Ovary (tissue), 9 donors: Measurements from ENCODE around the gene DNAH11. TPM values are rescaled to one million over a fixed set of nuclear protein-coding genes. Genes with fewer than 3 reads are reported as not detected.
"Not testable (repeated sequence)": the region's sequence is repeated elsewhere in the genome, so short reads cannot be mapped to it uniquely, and the experiment has no call there.

Source experiments
- DNase-seq, 5 donors: peaks; one replicate each; pipeline ENCODE4 v3.0.0-alpha.2; 2019 to 2020
- H3K27ac ChIP-seq, 2 donors: fragments of 200-600 bp; one replicate each; pipeline versions ENCODE4 v1.5.1 to v1.8.0; 2019 to 2022
- H3K27me3 ChIP-seq: fragments of 200-600 bp; one replicate; pipeline ENCODE4 v1.8.0; 2022
- H3K36me3 ChIP-seq: fragments of 200-600 bp; sonication (generic); one replicate; pipeline ENCODE4 v1.5.1; 2019
- H3K4me1 ChIP-seq: one replicate; pipeline ENCODE4 v1.8.1; 2013; ENCODE audit warnings: mild to moderate bottlenecking, moderate library complexity; ENCODE audit not compliant: insufficient read depth
- H3K4me3 ChIP-seq: fragments of 200-600 bp; sonication (generic); one replicate; pipeline ENCODE4 v1.5.1; 2017
- H3K9me3 ChIP-seq, 2 donors: fragments of 200-600 bp in 1 of 2; sonication (generic) in 1 of 2; one replicate each; pipeline versions ENCODE4 v1.5.1 to v1.8.1; 2013 to 2019; ENCODE audit warnings: mild to moderate bottlenecking in 1 of 2, moderate library complexity in 1 of 2
- EP300 ChIP-seq: sonication (generic); formaldehyde crosslinking; IDR thresholded peaks from one replicate; pipeline ENCODE4 v1.6.1; 2017; ENCODE audit warnings: antibody characterized with exemption
- POLR2A ChIP-seq: fragments of 450-650 bp; IDR thresholded peaks from one replicate; pipeline ENCODE4 v1.6.1; 2017; ENCODE audit warnings: antibody characterized with exemption, mild to moderate bottlenecking, moderate library complexity
- WGBS, 3 donors: extraction: QIAGEN DNeasy Blood & Tissue Kit in 1 of 3; methylation state at CpG; one replicate each; pipeline versions ENCODE4 v1.1.5 to v1.1.7; 2013 to 2017; 5-methylcytosine and 5-hydroxymethylcytosine counted together
- intact Hi-C, 4 donors: fragments of 100-400 bp; cut with DNase I; formaldehyde crosslinking; loops; one replicate each; pipeline versions ENCODE4 v1.11.0 to v1.15.1; 2022 to 2023
- polyA plus RNA-seq, 2 donors: library from polyadenylated mRNA; stranded (reverse); fragments of 200-250 nt in 1 of 2; fragments of 350-450 nt in 1 of 2; fragmentation: Illumina TruSeq in 1 of 2; extraction: RNeasy Lipid Tissue Mini Kit (QIAGEN cat#74804) in 1 of 2; gene quantifications; one replicate each; pipeline ENCODE4 v1.2.3, GENCODE V29; 2013 to 2014
- total RNA-seq, 7 donors: library from RNA; depleted of rRNA in 2 of 7; stranded (reverse); fragments of >200 nt in 2 of 7; fragmentation: NEBNext Ultra II Directional in 3 of 7; extraction: Animal tissue kit (Norgen Biotek cat#: 25700) in 3 of 7; gene quantifications; one replicate each; pipeline versions ENCODE4 v1.1.0 to v1.2.4, GENCODE V29; 2016 to 2023
- TF ChIP-seq, protein P1 (sequence below), 3 donors: fragments of 450-650 bp in 2 of 3; fragments of 200-600 bp in 1 of 3; IDR thresholded peaks; one replicate each; pipeline versions ENCODE4 v1.5.1 to v1.8.0; 2016 to 2022; ENCODE audit warnings: antibody characterized with exemption in 3 of 3, mild to moderate bottlenecking in 1 of 3
- donor health status: DM: no; HTN: no; CAD: no; lungs with moderate emphysema.
- donor health status: DM: no; HTN: no; CAD: no.
- donor health status: Bipolar disorder and iron deficiency.
- donor health status: DM: yes; HTN: yes; CAD: no.
- donor health status: DM: no; HTN: no; CAD: no.
- donor health status: DM: yes; HTN: yes; CAD: no.

Gene DNAH11
- total and polyA plus RNA-seq, 9 donors = 0.05 to 44.3 (median 2.6) TPM

DNA sequence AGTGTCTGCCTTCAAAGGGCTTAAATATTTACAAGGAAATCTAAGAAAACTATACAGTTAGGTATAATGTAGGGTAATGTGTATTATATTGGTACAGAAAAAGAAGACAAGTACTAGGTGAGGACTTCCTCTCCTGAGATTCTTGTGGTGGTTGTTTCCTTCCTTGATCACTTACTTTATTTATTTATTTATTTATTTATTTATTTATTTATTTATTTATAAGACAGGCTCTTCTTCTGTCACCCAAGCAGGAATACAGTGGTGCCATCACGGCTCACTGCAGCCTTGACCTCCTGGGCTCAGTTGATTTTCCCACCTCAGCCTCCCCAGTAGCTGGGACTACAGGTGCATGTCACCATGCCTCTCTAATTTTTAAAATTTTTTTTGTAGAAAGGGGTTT, 18.2 kb upstream of the DNAH11 start:
- Histone ChIP-seq H3K27ac (no peak overlapping the region), H3K27me3 (no peaks in the 10 kb centered on the region), H3K4me1 (no peaks in the 10 kb centered on the region), H3K36me3 (no peaks in the 10 kb centered on the region), H3K9me3 (no peaks in the 10 kb centered on the region), H3K4me3 (no peak overlapping the region)
- intact Hi-C loops = no loop called here
- WGBS, 3 donors = 77 to 91% (median 85%) methylated on average over 1 of the region's 1 CpG
- TF ChIP-seq, protein P1, sequence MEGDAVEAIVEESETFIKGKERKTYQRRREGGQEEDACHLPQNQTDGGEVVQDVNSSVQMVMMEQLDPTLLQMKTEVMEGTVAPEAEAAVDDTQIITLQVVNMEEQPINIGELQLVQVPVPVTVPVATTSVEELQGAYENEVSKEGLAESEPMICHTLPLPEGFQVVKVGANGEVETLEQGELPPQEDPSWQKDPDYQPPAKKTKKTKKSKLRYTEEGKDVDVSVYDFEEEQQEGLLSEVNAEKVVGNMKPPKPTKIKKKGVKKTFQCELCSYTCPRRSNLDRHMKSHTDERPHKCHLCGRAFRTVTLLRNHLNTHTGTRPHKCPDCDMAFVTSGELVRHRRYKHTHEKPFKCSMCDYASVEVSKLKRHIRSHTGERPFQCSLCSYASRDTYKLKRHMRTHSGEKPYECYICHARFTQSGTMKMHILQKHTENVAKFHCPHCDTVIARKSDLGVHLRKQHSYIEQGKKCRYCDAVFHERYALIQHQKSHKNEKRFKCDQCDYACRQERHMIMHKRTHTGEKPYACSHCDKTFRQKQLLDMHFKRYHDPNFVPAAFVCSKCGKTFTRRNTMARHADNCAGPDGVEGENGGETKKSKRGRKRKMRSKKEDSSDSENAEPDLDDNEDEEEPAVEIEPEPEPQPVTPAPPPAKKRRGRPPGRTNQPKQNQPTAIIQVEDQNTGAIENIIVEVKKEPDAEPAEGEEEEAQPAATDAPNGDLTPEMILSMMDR (IDR thresholded peaks at IDR 0.05) = no peak
- no peak for TF ChIP-seq POLR2A
- TF ChIP-seq EP300 = no peak
- no peak for DNase-seq

DNA sequence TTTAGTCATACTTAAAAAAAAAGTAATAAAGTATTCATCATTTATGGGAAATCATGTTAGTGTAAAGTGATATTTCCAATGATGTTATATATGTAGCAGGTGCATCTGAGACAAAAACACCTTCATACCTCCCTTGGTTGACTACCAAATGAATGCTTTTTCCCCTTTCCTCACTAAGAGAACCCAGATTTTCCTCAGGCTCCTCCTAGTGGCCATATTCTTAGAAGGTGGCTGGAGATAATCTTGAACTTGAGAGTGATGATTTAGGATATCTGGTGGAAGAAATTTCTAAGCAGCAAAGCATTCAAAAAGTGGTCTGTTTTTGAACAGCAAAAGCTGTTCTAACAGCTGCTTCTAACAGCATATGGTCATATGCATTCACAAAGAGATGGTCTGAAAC, 16.8 kb upstream of the DNAH11 start:
- TF ChIP-seq POLR2A = no peak
- no peak for TF ChIP-seq EP300
- TF ChIP-seq, protein P1 (IDR thresholded peaks at IDR 0.05) = no peak
- Histone ChIP-seq H3K4me3 (no peak overlapping the region), H3K27me3 (no peaks in the 10 kb centered on the region), H3K36me3 (no peaks in the 10 kb centered on the region), H3K27ac (no peak overlapping the region), H3K4me1 (no peaks in the 10 kb centered on the region), H3K9me3 (no peaks in the 10 kb centered on the region)
- intact Hi-C loops = no loop called here
- no peak for DNase-seq

DNA sequence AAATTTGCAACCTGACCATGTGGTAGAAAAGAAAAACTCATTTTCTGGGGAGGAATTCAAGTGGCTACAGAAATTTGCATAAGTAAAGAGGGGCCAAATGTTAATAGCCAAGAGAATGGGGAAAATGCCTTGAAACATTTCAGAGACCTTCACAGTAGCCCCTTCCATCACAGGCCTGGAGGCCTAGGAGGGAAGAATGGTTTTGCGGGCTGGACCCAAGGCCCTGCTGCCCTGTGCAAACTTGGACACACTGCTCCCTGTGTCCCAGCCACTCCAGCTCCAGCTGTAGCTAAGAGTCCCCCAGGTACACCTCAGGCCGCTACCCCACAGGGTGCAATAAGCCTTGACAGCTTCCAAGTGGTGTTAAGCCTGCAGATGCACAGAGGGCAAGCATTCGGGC, 16.4 kb upstream of the DNAH11 start:
- no peak overlapping the region for H3K4me3 ChIP-seq
- intact Hi-C loops = no loop called here
- H3K4me1 ChIP-seq = no peaks in the 10 kb centered on the region
- no peak overlapping the region for H3K27ac ChIP-seq
- TF ChIP-seq, protein P1 (IDR thresholded peaks at IDR 0.05) = no peak
- TF ChIP-seq EP300 (no peak), POLR2A (no peak)
- H3K9me3 ChIP-seq = no peaks in the 10 kb centered on the region
- WGBS, 3 donors = 82 to 87% (median 86%) methylated on average over 3 of the region's 3 CpGs
- no peak for DNase-seq
- H3K27me3 ChIP-seq = no peaks in the 10 kb centered on the region
- no peaks in the 10 kb centered on the region for H3K36me3 ChIP-seq

DNA sequence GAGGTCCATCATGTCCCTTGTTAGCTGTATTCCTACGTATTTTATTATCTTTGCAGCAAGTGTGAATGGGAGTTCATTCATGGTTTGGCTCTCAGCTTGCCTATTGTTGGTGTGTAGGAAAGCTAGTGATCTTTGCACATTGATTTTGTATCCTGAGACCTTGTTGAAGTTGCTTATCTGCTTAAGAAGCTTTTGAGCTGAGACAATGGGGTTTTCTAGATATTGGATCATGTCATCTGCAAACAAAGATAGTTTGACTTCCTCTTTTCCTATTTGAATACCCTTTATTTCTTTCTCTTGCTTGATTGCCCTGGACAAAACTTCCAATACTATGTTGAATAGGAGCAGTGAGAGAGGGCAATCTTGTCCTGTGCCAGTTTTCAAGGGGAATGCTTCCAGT, 10.4 kb upstream of the DNAH11 start:
- H3K27ac ChIP-seq, H3K36me3 ChIP-seq, DNase-seq, H3K9me3 ChIP-seq, H3K4me3 ChIP-seq, H3K27me3 ChIP-seq, H3K4me1 ChIP-seq, intact Hi-C loops: not testable (repeated sequence)
- 35 to 55% (median 55%) methylated on average over 1 of the region's 1 CpG for WGBS, 3 donors

DNA sequence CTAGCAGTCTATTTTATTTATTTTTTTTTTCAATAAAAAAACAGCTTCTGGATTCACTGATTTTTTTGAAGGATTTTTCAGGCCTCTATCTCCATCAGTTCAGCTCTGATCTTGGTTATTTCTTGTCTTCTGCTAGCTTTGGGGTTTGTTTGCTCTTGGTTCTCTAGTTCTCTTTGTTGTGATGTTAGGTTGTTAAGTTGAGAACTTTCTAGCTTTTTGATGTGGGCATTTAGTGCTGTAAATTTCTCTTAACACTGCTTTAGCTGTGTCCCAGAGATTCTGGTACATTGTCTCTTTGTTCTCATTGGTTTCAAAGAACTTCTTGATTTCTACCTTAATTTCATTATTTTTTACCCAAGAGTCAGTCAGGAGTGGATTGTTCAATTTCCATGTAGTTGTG, 9.2 kb upstream of the DNAH11 start:
- intact Hi-C loops, H3K27ac ChIP-seq, H3K36me3 ChIP-seq, DNase-seq, H3K27me3 ChIP-seq, H3K9me3 ChIP-seq, H3K4me3 ChIP-seq, H3K4me1 ChIP-seq: not testable (repeated sequence)

DNA sequence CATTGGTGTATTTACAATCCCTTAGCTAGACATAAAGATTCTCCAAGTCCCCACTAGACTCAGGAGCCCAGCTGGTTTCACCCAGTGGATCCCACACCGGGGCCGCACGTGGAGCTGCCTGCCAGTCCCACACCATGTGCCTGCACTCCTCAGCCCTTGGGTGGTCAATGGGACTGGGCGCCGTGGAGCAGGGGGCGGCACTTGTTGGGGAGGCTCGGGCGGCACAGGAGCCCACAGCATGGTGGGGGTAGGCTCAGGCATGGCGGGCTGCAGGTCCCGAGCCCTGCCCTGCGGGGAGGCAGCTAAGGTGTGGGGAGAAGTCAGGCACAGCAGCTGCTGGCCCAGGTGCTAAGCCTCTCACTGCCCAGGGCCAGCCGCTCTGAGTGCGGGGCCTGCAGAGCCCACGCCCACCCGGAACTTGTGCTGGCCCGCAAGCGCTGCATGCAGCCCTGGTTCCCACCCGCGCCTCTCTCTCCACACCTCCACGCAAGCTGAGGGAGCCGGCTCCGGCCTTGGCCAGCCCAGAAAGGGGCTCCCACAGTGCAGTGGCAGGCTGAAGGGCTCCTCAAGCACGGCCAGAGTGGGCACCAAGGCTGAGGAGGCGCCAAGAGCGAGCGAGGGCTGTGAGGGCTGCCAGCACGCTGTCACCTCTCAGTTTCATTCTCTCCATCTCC, 6.3 kb upstream of the DNAH11 start:
- intact Hi-C loops, H3K27ac ChIP-seq, H3K27me3 ChIP-seq, DNase-seq, H3K9me3 ChIP-seq, H3K4me3 ChIP-seq, H3K4me1 ChIP-seq, H3K36me3 ChIP-seq: not testable (repeated sequence)
- WGBS, 3 donors = 94 to 97% (median 95%) methylated on average over 27 of the region's 27 CpGs
